Activated CD8-positive, alpha-beta memory T cell treated with anti-CD3 and anti-CD28 coated beads for 24 hours (primary cell): ENCODE results near the gene CAST.
"Not testable (repeated sequence)": the region's sequence is repeated elsewhere in the genome, so short reads cannot be mapped to it uniquely, and the experiment has no call there.

ENCODE experiments used
- DNase-seq: peaks from one replicate; pipeline ENCODE4 v3.0.0-alpha.2; 2020

The CAST gene

GRCh38 chr5:96714951-96715451 is 52.8 kb downstream of the CAST start:
- no peak for DNase-seq

- no peak for DNase-seq
These were observed 53.8 kb downstream of the CAST start for GRCh38 chr5:96716007-96716406.

GRCh38 chr5:96716716-96717115 is 54.5 kb downstream of the CAST start:
- DNase-seq, result no peak

- no peak for DNase-seq
These were observed 55.7 kb downstream of the CAST start for GRCh38 chr5:96717874-96718273.

GRCh38 chr5:96718635-96719077 is 56.5 kb downstream of the CAST start:
- DNase-seq, result no peak

- DNase-seq, result no peak
These were observed 58.2 kb downstream of the CAST start for GRCh38 chr5:96720408-96720807.

- DNase-seq, result no peak
These were observed 59.3 kb downstream of the CAST start for GRCh38 chr5:96721351-96721977.

GRCh38 chr5:96725257-96725656 is 63.1 kb downstream of the CAST start:
- DNase-seq, result no peak

GRCh38 chr5:96726802-96727201 is 64.6 kb downstream of the CAST start:
- DNase-seq, result no peak

- DNase-seq, result no peak
These were observed 67.0 kb downstream of the CAST start for GRCh38 chr5:96729156-96729555.

- no peak for DNase-seq
These were observed 68.4 kb downstream of the CAST start for GRCh38 chr5:96730586-96730985.

GRCh38 chr5:96733771-96734500 is 71.8 kb downstream of the CAST start:
- no peak for DNase-seq

- no peak for DNase-seq
These were observed 72.7 kb downstream of the CAST start for GRCh38 chr5:96734871-96735325.

GRCh38 chr5:96736937-96737336 is 74.8 kb downstream of the CAST start:
- DNase-seq, result no peak

GRCh38 chr5:96741106-96741505 is 78.9 kb downstream of the CAST start:
- DNase-seq, result no peak

GRCh38 chr5:96741891-96742309 is 79.7 kb downstream of the CAST start:
- no peak for DNase-seq

- DNase-seq, result no peak
These were observed 80.4 kb downstream of the CAST start for GRCh38 chr5:96742538-96742937.

- no peak for DNase-seq
These were observed 81.0 kb downstream of the CAST start for GRCh38 chr5:96743065-96743768.

- no peak for DNase-seq
These were observed 81.6 kb downstream of the CAST start for GRCh38 chr5:96743805-96744204.

- DNase-seq, result not testable (repeated sequence)
These were observed 82.0 kb downstream of the CAST start for GRCh38 chr5:96744218-96744617.

- no peak for DNase-seq
These were observed 82.8 kb downstream of the CAST start for GRCh38 chr5:96745025-96745424.

- DNase-seq, result no peak
These were observed 83.8 kb downstream of the CAST start for GRCh38 chr5:96745844-96746531.

- no peak for DNase-seq
These were observed 85.5 kb downstream of the CAST start for GRCh38 chr5:96747720-96748119.
